ENCODE results near the gene TRABD2B.

Gene TRABD2B

DNA sequence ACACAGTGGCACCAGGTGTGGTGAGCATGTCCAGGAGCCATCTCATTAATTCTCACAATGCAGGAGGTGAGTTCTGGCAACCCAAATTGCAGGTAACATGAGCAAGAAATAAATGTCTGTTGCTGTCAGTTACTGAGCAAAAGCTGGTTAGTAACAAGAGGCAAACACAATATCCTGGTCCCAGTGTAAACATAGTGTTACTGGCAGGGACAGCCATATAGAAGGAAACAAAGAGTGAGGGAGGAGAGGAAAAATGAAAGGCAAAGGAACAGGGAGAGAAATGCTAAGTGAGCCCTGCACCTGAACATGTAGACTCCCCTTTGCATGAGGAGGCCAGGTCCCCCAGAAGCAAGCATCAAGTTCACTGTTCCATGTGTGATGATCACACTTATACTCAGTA lies 203.6 kb downstream of the TRABD2B start:
- no peak for DNase-seq (ENCODE audit: extremely low spot score)
- ChIA-PET POLR2A (no interaction called here), CTCF (no interaction called here)
- TF ChIP-seq, protein P1, sequence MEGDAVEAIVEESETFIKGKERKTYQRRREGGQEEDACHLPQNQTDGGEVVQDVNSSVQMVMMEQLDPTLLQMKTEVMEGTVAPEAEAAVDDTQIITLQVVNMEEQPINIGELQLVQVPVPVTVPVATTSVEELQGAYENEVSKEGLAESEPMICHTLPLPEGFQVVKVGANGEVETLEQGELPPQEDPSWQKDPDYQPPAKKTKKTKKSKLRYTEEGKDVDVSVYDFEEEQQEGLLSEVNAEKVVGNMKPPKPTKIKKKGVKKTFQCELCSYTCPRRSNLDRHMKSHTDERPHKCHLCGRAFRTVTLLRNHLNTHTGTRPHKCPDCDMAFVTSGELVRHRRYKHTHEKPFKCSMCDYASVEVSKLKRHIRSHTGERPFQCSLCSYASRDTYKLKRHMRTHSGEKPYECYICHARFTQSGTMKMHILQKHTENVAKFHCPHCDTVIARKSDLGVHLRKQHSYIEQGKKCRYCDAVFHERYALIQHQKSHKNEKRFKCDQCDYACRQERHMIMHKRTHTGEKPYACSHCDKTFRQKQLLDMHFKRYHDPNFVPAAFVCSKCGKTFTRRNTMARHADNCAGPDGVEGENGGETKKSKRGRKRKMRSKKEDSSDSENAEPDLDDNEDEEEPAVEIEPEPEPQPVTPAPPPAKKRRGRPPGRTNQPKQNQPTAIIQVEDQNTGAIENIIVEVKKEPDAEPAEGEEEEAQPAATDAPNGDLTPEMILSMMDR (IDR thresholded peaks at IDR 0.05; ENCODE audit: control extremely low read depth, extremely low read depth, low read depth, missing control alignments): no peak

DNA sequence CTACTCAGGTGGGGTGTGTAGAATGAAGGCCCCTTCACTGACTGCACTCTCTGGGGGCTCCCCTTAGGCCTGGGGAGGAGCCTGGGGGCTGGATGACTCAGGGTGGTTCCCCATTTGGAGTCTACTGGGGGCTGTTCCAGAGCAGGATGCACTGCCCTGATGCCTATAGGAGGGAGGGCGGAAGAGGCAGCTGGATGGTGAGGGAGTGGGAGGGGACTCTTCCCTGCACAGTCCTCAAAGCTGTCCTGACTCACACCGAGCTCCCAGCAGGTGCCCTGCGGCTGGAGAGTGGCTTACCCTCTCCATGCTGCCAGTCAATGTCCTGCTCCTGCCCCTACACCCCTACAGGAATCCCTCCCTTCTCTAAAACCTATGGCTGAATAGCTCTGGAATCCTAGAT lies 204.4 kb downstream of the TRABD2B start:
- no peak for DNase-seq (ENCODE audit: extremely low spot score)
- POLR2A ChIA-PET: no interaction called here
- CTCF ChIA-PET: interaction anchor here (1.0 kb wide), 1 partner anchor 66 kb away, joined by 3 read pairs; no protein-coding TSS in a partner anchor
- TF ChIP-seq, protein P1 (IDR thresholded peaks at IDR 0.05; ENCODE audit: control extremely low read depth, extremely low read depth, low read depth, missing control alignments): no peak

DNA sequence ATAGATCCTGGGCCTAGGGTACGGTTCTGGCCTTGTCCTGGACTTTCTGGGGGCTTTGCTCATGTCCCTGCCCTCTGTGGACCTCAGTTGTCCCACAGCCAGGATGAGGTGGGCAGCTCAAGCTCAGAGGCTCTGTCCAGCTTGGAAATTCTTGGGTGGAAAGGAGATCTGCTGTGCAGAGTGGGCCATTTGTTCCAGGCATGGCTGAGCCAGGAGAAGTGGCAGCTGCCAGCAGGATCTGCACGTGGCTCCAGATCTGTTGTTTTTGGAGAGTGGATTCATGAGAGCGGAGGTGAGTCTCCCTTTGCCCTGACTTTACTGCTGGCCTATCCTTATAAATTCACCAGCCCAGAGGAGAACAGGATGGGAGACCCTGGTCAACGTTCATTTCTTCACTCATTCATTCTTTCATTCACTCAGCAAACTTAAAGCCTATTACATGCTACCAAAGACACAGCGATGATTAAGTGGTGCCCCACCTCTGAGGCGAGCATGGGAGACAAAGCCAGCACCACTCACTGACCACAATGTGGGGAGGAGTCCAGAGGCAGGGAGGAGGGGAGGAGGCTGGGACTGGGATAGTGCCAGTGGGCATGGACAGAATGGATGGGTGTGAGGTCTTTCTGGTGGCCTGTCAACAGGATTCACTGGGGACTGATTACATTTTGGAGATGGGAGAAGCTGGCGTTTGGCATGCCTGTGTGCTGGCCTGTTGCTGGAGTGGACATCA lies 205.1 kb downstream of the TRABD2B start:
- TF ChIP-seq, protein P1 (IDR thresholded peaks at IDR 0.05; ENCODE audit: control extremely low read depth, extremely low read depth, low read depth, missing control alignments): no peak
- DNase-seq (ENCODE audit: extremely low spot score): no peak
- ChIA-PET CTCF (interaction anchor here (1.0 kb wide), 1 partner anchor 66 kb away, joined by 3 read pairs; no protein-coding TSS in a partner anchor), POLR2A (no interaction called here)

DNA sequence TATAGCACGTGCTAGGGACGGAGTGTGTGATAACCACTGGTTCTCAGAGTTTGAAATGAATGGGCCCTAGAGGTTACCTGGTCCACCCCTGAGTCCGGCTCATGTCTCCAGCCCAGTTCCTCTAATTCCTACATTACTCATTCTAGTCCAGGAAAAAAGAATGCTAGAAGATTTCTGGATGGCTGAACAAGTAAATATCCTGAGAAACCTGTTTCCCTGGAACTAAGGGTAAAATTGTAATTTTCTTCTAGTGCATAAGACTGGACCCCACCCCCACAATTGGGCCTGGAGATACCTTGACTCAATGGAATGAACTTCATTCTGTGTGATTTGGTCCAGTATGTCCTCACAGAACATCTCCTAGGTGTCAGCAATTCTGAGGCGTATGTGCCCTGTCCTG lies 208.4 kb downstream of the TRABD2B start:
- DNase-seq (ENCODE audit: extremely low spot score): no peak
- TF ChIP-seq, protein P1 (IDR thresholded peaks at IDR 0.05; ENCODE audit: control extremely low read depth, extremely low read depth, low read depth, missing control alignments): no peak
- POLR2A ChIA-PET: no interaction called here
- CTCF ChIA-PET: no interaction called here

DNA sequence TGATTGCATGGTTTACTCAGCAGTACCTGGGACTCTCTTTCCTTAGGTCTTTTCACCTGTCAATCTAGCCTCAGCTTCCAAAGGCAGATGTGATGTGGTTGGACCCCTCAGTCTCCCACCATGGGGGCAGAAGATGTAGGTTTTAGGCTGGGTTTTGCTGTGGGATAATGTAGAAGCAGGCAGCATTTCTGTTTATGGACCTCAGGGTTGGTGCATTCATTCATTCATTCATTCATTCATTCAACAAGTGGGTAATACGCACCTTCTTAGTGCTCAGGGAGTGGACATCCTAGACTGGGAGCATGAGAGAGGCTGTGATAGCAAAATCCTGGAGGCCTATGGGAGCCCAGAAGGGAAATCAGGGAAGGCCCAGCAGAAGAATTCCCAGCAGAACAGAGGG lies 209.6 kb downstream of the TRABD2B start:
- TF ChIP-seq, protein P1 (IDR thresholded peaks at IDR 0.05; ENCODE audit: control extremely low read depth, extremely low read depth, low read depth, missing control alignments): no peak
- CTCF ChIA-PET: no interaction called here
- POLR2A ChIA-PET: no interaction called here
- DNase-seq (ENCODE audit: extremely low spot score): no peak

DNA sequence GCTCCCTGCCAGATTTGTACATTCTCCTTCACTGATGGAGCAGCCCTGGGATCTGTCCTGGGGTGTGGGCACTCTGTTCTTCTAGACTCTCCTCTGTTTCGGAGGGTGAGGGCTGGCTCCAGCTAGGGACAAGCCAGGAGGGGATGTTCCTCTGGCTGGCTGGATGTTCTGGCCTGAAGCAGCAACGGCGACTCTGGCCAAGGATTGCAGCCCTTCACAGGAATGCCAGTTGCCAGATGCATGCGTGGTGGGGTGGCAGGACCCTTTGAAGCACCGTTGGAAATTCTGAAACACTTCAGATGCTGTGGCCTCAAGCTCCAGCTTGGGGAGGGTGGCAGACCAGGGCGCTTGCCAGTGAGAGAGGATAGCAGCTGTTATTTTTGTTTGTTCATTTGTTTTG lies 210.9 kb downstream of the TRABD2B start:
- no peak for DNase-seq (ENCODE audit: extremely low spot score)
- TF ChIP-seq, protein P1 (IDR thresholded peaks at IDR 0.05; ENCODE audit: control extremely low read depth, extremely low read depth, low read depth, missing control alignments): no peak
- ChIA-PET CTCF (interaction anchor here (1.2 to 1.4 kb wide), 3 partner anchors 16 to 350 kb away, joined by 3 to 4 read pairs (median 3); no protein-coding TSS in a partner anchor), POLR2A (no interaction called here)

Measured in GM10248 (cell line).